Hematopoietic multipotent progenitor cell treated with erythropoietin and hydrocortisone succinate and interleukin-3 and kit ligand, for 6 days (in vitro differentiated cells): ENCODE measurements around the gene RPS18.
"Not testable (repeated sequence)": the region's sequence is repeated elsewhere in the genome, so short reads cannot be mapped to it uniquely, and the experiment has no call there.

Source experiments
- DNase-seq: peaks from one replicate; pipeline ENCODE4 v3.0.0-alpha.2; 2015

RPS18 gene

GRCh38 chr6:33271468-33272274, at the start of gene RPS18, which contains the start of gene VPS52:
Gene RPS18, plus strand, starts transcription at chr6:33272075. Its CDS starts 45 bp downstream, at chr6:33272120.
Gene VPS52, minus strand, starts transcription at chr6:33271876. Its CDS starts 201 bp downstream, at chr6:33271675.
- DNase-seq: peak; percentile 100

GRCh38 chr6:33226503-33227120, 45.3 kb upstream of the RPS18 start:
- DNase-seq: not testable (repeated sequence)

GRCh38 chr6:33235221-33235634, 36.6 kb upstream of the RPS18 start:
- DNase-seq: no peak

- DNase-seq: peak; percentile 55
Measured at GRCh38 chr6:33236328-33236727, 35.5 kb upstream of the RPS18 start.

GRCh38 chr6:33236852-33237251, 35.0 kb upstream of the RPS18 start:
- DNase-seq: no peak

GRCh38 chr6:33237741-33238140, 34.1 kb upstream of the RPS18 start:
- DNase-seq: no peak

GRCh38 chr6:33241968-33242367, 29.9 kb upstream of the RPS18 start:
- no peak for DNase-seq

- no peak for DNase-seq
Measured at GRCh38 chr6:33243476-33243875, 28.4 kb upstream of the RPS18 start.

- peak; percentile 96 for DNase-seq
Measured at GRCh38 chr6:33247977-33248642, 23.8 kb upstream of the RPS18 start.

- DNase-seq: no peak
Measured at GRCh38 chr6:33248643-33248931, 23.3 kb upstream of the RPS18 start.

- DNase-seq: peak; percentile 100
Measured at GRCh38 chr6:33248932-33249731, 22.7 kb upstream of the RPS18 start.

- peak; percentile 16 for DNase-seq
Measured at GRCh38 chr6:33249732-33250630, 21.9 kb upstream of the RPS18 start.

- DNase-seq: no peak
Measured at GRCh38 chr6:33250731-33251130, 21.1 kb upstream of the RPS18 start.

- DNase-seq: no peak
Measured at GRCh38 chr6:33251395-33252012, 20.4 kb upstream of the RPS18 start.

GRCh38 chr6:33252759-33253158, 19.1 kb upstream of the RPS18 start:
- DNase-seq: no peak

- no peak for DNase-seq
Measured at GRCh38 chr6:33254591-33254990, 17.3 kb upstream of the RPS18 start.

GRCh38 chr6:33259032-33259431, 12.8 kb upstream of the RPS18 start:
- no peak for DNase-seq

- not testable (repeated sequence) for DNase-seq
Measured at GRCh38 chr6:33262490-33262889, 9.4 kb upstream of the RPS18 start.

- no peak for DNase-seq
Measured at GRCh38 chr6:33264015-33264414, 7.9 kb upstream of the RPS18 start.

- DNase-seq: peak; percentile 66
Measured at GRCh38 chr6:33271117-33271467, 783 bp upstream of the RPS18 start.

- peak; percentile 52 for DNase-seq
Measured at GRCh38 chr6:33272275-33273128, 627 bp downstream of the RPS18 start.
